ACHN (cell line): ENCODE data around the gene LCN15.
A peak's percentile ranks its signal among the peaks of the same experiment; 100 is the strongest.
"Not testable (repeated sequence)": the region's sequence is repeated elsewhere in the genome, so short reads cannot be mapped to it uniquely, and the experiment has no call there.

Experiments used
- DNase-seq: peaks from one replicate; pipeline ENCODE4 v3.0.0-alpha.2; 2015
- in situ Hi-C: cut with HindIII; loops from 2 replicates; pipeline ENCODE4 v1.10.0; 2017; ENCODE audit warnings: low sequenced_read_pairs, low pct_ligation_motif_present, low pct_unique_long_range_greater_than_20kb

Gene LCN15

GRCh38 chr9:136784249-136784996, 20.1 kb upstream of the LCN15 start:
- peak; percentile 42 for DNase-seq
- in situ Hi-C loops = no loop called here

GRCh38 chr9:136782452-136782851, 18.1 kb upstream of the LCN15 start:
- DNase-seq = no peak
- in situ Hi-C loops = no loop called here

GRCh38 chr9:136779808-136780207, 15.5 kb upstream of the LCN15 start:
- in situ Hi-C loops = no loop called here
- DNase-seq = no peak

GRCh38 chr9:136777359-136777758, 13.0 kb upstream of the LCN15 start:
- in situ Hi-C loops = no loop called here
- no peak for DNase-seq

- no peak for DNase-seq
- in situ Hi-C loops = no loop called here
These were observed 12.6 kb upstream of the LCN15 start for GRCh38 chr9:136776947-136777346.

DNA sequence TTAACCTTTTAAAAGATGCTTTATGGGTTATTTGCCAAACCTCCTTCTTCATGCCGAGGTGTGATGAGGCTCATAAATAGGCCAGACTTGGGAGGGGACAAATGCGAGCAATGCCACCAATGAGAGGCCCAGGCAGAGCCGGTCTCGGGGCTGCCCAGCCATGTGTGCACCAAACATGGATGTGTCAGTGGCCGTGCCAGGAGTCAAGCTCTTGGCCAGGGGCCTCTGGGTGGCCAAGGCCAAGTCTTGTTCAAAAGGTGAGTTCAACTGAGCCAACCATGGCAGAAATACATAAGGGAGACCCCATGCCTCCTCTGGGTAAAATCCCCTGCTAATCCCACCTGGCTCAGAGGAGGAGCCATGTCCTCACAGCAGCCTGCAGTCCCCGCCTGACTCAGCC, 10.9 kb upstream of the LCN15 start:
- no peak for DNase-seq
- in situ Hi-C loops = no loop called here

- in situ Hi-C loops = no loop called here
- DNase-seq = no peak
These were observed 10.2 kb upstream of the LCN15 start for GRCh38 chr9:136774416-136775045.

GRCh38 chr9:136773386-136774044, 9.2 kb upstream of the LCN15 start:
- in situ Hi-C loops = no loop called here
- DNase-seq = no peak

DNA sequence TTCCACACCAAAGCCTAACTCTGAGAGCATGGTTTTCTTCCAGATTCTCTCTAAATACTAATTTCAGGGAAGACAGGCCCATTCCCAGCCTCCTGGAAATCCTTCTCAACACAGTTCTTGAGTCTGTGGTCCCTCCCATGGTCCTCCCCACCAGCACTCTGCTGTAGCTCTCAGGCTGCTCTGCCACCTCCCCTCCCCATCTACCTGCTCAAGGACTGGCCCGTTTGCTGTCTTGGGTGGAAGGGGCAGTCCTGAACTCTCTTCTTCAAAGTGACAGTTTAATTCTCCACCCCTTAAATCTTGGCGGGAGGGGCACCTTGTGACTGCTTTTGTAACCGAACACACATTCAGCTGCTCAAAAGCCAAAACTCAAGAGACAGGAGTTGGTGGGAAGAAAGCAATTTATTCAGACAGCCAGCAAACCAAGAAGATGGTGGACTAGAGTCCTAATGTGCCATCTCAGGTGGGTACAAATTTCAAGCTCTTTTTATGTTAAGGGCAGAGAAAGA, 7.6 kb upstream of the LCN15 start:
- in situ Hi-C loops = no loop called here

DNA sequence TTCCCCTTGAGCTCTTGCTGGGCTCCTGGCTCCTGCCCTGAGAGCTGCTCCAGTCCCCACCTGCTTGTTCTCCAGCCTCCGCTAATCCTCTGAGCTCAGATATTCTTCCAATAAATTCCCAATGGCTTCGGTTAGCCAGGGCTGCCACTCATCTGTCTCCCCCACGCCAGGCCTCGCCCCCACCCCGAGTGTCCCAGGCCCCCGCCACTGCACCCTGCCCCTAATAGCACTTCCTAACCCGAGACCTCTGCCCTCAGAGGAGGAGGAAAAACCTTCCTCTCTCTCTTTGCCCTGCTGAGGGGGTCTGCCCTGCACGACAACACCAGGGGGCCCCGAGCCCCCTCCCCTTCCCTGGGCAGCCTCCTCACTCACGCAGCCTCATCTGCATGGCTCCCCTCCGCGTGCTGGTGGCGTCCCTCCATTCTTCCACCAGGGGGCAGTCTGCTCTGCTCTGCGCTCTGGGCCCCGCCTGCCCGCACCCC, 5.4 kb upstream of the LCN15 start:
- in situ Hi-C loops = no loop called here
- DNase-seq = peak; percentile 52

More for the DNA sequence above, 7.6 kb upstream of the LCN15 start:
- DNase-seq = no peak

DNA sequence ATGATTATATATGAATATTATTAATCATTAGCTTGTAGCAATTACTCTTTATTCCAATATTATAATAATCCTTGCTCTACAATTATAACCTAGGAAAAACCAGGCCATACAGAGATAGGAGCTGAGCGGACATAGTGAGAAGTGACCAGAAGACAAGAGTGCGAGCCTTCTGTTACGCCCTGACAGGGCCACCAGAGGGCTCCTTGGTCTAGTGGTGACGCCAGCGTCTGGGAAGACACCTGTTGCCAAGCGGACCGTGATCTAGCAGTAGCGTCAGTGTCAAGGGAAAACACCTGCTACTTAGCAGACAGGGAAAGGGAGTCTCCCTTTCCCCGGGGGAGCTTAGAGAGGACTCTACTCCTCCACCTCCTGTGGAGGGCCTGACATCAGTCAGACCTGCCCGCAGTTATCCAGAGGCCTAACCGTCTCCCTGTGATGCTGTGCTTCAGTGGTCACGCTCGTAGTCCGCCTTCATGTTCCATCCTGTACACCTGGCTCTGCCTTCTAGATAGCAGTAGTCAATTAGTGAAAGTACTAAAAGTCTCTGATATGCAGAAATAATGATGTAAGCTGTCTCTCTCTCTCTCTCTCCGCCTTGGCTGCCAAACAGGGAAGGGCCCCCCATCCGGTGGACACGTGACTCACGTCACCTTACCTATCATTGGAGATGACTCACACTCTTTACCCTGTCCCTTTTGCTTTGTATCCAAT, 2.2 kb upstream of the LCN15 start:
- in situ Hi-C loops = not testable (repeated sequence)
- peak; percentile 49 for DNase-seq

GRCh38 chr9:136765745-136766409, 1.6 kb upstream of the LCN15 start:
- DNase-seq, in situ Hi-C loops: not testable (repeated sequence)

DNA sequence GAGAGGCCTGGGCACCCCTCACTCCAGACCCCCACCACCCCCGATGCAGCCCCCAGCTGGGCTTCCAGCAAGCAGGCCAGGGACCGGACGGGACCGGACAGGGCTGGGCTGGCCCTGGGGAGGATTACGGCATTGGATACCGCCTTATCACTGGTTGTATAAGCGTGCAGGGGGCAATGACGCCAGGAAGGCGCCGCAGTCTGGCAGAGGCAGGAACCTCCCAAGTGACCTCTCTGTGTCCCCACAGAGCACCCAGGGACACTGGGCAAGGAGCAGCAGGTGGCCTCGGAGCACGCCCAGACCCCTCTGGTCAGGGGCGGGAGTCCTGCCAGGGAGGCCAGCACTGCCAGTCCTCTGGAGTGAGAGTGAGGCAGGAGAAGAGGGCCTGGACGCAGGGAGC, 723 bp upstream of the LCN15 start:
- DNase-seq = no peak
- in situ Hi-C loops = no loop called here

DNA sequence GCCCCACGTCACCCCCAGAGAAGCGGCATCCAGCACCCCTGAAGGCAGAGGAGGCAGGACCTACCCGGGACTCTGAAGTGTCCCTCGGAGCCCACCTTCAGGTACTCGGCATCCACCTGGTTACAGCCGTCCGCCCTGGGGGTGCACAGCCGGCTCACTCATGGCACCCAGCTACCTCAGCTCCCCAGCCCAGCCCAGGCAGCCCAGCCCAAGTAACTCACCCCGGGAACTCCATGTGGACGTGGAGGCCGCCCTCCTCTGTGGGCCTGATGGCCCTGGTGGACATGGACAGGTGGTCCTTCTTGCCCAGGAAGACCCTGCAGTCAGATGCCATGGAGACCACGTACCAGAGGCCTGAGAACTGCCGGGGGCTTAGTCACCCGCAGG, 676 bp downstream of the LCN15 start:
- in situ Hi-C loops = no loop called here
- DNase-seq = no peak

GRCh38 chr9:136762915-136763648, 1.2 kb downstream of the LCN15 start:
- in situ Hi-C loops = no loop called here
- DNase-seq = no peak

- in situ Hi-C loops = no loop called here
- DNase-seq = no peak
These were observed 2.1 kb downstream of the LCN15 start for GRCh38 chr9:136762221-136762691.

DNA sequence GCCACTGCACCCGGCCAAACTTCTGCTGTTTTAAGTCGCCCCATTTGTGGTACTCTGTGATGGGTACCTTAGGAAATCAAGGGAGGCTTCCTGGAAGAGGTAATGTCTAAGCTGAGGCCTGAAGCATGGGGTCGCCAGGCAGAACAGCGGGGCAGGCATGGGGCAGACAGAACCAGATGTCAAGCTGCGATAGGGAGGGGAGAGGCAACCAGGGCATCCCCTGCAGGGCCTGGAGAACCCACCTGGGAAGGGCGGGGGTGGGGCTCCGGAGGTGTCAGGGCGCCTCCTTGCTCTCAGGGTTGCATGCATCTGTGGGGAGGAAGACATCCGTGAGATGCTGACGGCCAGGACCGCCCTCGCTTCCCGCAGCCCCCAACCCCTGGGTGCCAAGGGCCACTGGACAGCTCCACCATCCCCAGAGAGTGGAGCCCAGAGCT, 2.8 kb downstream of the LCN15 start:
- in situ Hi-C loops = no loop called here
- DNase-seq = no peak
